ENCODE results near the gene TLE5. TPM values are rescaled to one million over a fixed set of nuclear protein-coding genes. Genes with fewer than 3 reads are reported as not detected.

TLE5 gene
- total RNA-seq, 6 donors from 2014 or later, result 324 to 781 (median 471) TPM

GRCh38 chr19:3099347-3100145 lies 37.3 kb upstream of the TLE5 start:
- WGBS, 2 donors, result 61 to 88% methylated on average over 8 to 28 of the region's 29 CpGs
- Histone ChIP-seq H3K9me3 (no peaks in the 10 kb centered on the region), H3K4me1 (peaks cover 81 to 100% (median 88%) of the 10 kb centered on the region in 4 donors), H3K27me3 (peaks cover 0 to 3% (median 1%) of the 10 kb centered on the region in 4 donors), H3K27ac (peak overlapping the region; percentile 77 to 91 (median 86)), H3K4me3 (peak overlapping the region in 3 of 4 donors; percentile 93 to 96 (median 96)), H3K36me3 (no peaks in the 10 kb centered on the region)
- ATAC-seq (ENCODE audit: low FRiP score in 2 of 2), result no peak
- TF ChIP-seq EP300 (IDR thresholded peaks at IDR 0.05) (no peak), POLR2AphosphoS5 (IDR thresholded peaks at IDR 0.05) (no peak), CTCF (IDR thresholded peaks at IDR 0.05) (no peak), POLR2A (IDR thresholded peaks at IDR 0.05) (no peak)
- peak in 1 of 2 donors; percentile 62 for DNase-seq

- 31 to 37% methylated on average over 16 to 40 of the region's 40 CpGs for WGBS, 2 donors
- Histone ChIP-seq H3K27ac (peak overlapping the region; percentile 77 to 91 (median 86)), H3K4me1 (peaks cover 73 to 93% (median 80%) of the 10 kb centered on the region in 4 donors), H3K36me3 (no peaks in the 10 kb centered on the region), H3K27me3 (peaks cover 0 to 3% (median 1%) of the 10 kb centered on the region in 4 donors), H3K9me3 (no peaks in the 10 kb centered on the region), H3K4me3 (peak overlapping the region in 3 of 4 donors; percentile 93 to 96 (median 96))
- DNase-seq (peak; percentile 51 to 87), ATAC-seq (ENCODE audit: low FRiP score in 2 of 2) (peak; percentile 2 to 24)
- TF ChIP-seq POLR2A (IDR thresholded peaks at IDR 0.05) (peak in 1 of 4 donors; percentile 35), EP300 (IDR thresholded peaks at IDR 0.05) (no peak), POLR2AphosphoS5 (IDR thresholded peaks at IDR 0.05) (peak; percentile 52 to 71), CTCF (IDR thresholded peaks at IDR 0.05) (no peak)
These were observed 36.4 kb upstream of the TLE5 start for GRCh38 chr19:3098515-3099346.

GRCh38 chr19:3098141-3098514 lies 35.8 kb upstream of the TLE5 start:
- no peaks in the 10 kb centered on the region for H3K36me3 ChIP-seq
- TF ChIP-seq POLR2AphosphoS5 (IDR thresholded peaks at IDR 0.05) (no peak), CTCF (IDR thresholded peaks at IDR 0.05) (peak in 3 of 6 experiments; percentile 12 to 26 (median 19))
- DNase-seq (peak in 1 of 2 donors; percentile 85), ATAC-seq (ENCODE audit: low FRiP score in 2 of 2) (no peak)
- WGBS, 2 donors, result 52 to 55% methylated on average over 7 to 18 of the region's 18 CpGs
- H3K4me1 ChIP-seq, result peaks cover 69 to 90% (median 75%) of the 10 kb centered on the region in 4 donors
- peak overlapping the region in 3 of 4 donors; percentile 93 to 96 (median 96) for H3K4me3 ChIP-seq
- no peaks in the 10 kb centered on the region for H3K9me3 ChIP-seq
- peaks cover 0 to 3% (median 1%) of the 10 kb centered on the region in 4 donors for H3K27me3 ChIP-seq
- H3K27ac ChIP-seq, result peak overlapping the region; percentile 77 to 91 (median 86)

GRCh38 chr19:3097442-3097871 lies 35.2 kb upstream of the TLE5 start:
- Histone ChIP-seq H3K4me3 (peak overlapping the region in 3 of 4 donors; percentile 93 to 96 (median 96)), H3K27me3 (peaks cover 0 to 3% (median 1%) of the 10 kb centered on the region in 4 donors), H3K36me3 (no peaks in the 10 kb centered on the region), H3K27ac (peak overlapping the region; percentile 77 to 91 (median 86)), H3K4me1 (peaks cover 62 to 84% (median 71%) of the 10 kb centered on the region in 4 donors), H3K9me3 (no peaks in the 10 kb centered on the region)
- TF ChIP-seq POLR2AphosphoS5 (IDR thresholded peaks at IDR 0.05) (no peak), EP300 (IDR thresholded peaks at IDR 0.05) (no peak), CTCF (IDR thresholded peaks at IDR 0.05) (no peak), POLR2A (IDR thresholded peaks at IDR 0.05) (no peak)
- peak in 1 of 2 donors; percentile 54 for DNase-seq
- no peak for ATAC-seq (ENCODE audit: low FRiP score in 2 of 2)
- 73 to 76% methylated on average over 10 to 23 of the region's 24 CpGs for WGBS, 2 donors

All from upper lobe of left lung (tissue), 6 donors.